ENCODE data around the gene KICS2. TPM values are rescaled to one million over a fixed set of nuclear protein-coding genes. Genes with fewer than 3 reads are reported as not detected.
A peak's percentile ranks its signal among the peaks of the same experiment; 100 is the strongest.

Gene KICS2
- total and polyA plus RNA-seq, 2 of the 13 experiments (the other 11 are each of a cell fraction or from before 2014, with no cell fraction given), result 3.5 to 6.6 TPM

DNA sequence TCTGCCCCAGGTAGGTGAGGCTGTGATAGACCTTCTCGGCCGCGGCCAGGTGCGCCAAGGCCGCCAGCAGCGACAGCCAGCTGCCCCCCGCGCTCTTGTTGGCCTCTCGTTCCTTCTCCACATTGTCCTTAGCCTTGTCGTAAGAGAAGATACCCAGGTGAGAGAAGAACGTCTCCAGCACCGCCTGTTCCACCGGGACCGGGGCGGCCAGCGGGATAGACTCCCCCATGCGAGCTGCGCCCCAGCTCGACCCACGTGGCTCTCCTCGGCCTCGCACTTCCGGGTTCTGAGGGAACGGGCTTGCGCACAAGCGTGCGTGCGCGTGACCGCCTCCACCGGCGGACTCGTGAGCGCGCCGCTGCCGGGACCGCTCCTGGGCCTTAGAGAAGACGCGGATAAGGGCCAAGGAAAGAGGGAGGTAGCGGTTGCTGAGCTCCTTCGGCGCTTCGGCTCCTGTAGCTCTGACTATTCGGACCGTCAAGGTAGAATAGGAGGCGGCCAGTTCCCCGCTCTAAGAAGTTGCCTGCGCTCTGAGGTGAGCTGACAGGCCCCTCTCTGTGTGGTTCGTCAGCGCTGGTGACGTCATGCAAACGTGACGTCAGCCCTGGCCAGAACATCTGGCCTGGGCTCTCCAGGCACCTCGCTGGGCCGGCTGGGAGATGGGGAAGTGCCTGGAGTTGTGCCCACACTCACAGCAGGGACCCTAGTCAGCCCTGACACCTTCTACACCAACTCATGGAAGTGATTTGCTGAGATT lies at the start of gene KICS2 (continued):
- peak; percentile 64; the same call in 1 of the 2 replicates for TF ChIP-seq KLF6 (CRISPR knock-in tag; IDR thresholded peaks at IDR 0.05)
- TF ChIP-seq MIER3 (CRISPR knock-in tag; IDR thresholded peaks at IDR 0.05; ENCODE audit: borderline replicate concordance), result peak; percentile 66
- TF ChIP-seq TGIF2 (CRISPR knock-in tag; IDR thresholded peaks at IDR 0.05), result peak; percentile 47
- TF ChIP-seq SOX13 (IDR thresholded peaks at IDR 0.05), result 0 out of 2 replicates have a peak, but pooled peaks have one; percentile 14
- TF ChIP-seq SOX13 (CRISPR knock-in tag; conservative IDR thresholded peaks at IDR 0.05 in 1 of 2, IDR thresholded peaks at IDR 0.05 in 1 of 2), result peak in 1 of 2 experiments; percentile 51; a peak in 2 of 4 replicates
- TF ChIP-seq MTF2 (CRISPR knock-in tag; IDR thresholded peaks at IDR 0.05; ENCODE audit: borderline replicate concordance), result no peak
- TF ChIP-seq BCLAF1 (IDR thresholded peaks at IDR 0.05), result no peak
- TF ChIP-seq, protein P1, sequence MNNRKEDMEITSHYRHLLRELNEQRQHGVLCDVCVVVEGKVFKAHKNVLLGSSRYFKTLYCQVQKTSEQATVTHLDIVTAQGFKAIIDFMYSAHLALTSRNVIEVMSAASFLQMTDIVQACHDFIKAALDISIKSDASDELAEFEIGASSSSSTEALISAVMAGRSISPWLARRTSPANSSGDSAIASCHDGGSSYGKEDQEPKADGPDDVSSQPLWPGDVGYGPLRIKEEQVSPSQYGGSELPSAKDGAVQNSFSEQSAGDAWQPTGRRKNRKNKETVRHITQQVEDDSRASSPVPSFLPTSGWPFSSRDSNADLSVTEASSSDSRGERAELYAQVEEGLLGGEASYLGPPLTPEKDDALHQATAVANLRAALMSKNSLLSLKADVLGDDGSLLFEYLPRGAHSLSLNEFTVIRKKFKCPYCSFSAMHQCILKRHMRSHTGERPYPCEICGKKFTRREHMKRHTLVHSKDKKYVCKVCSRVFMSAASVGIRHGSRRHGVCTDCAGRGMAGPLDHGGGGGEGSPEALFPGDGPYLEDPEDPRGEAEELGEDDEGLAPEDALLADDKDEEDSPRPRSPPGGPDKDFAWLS (CRISPR knock-in tag; IDR thresholded peaks at IDR 0.05; ENCODE audit: borderline replicate concordance), result no peak
- TF ChIP-seq TBL1XR1 (IDR thresholded peaks at IDR 0.05; ENCODE audit: borderline replicate concordance, low read length, partially characterized antibody), result peak; percentile 14
- TF ChIP-seq AKAP8 (CRISPR knock-in tag; IDR thresholded peaks at IDR 0.05), result no peak
- TF ChIP-seq ZNF17 (CRISPR knock-in tag; IDR thresholded peaks at IDR 0.05), result no peak
- TF ChIP-seq, protein P2, sequence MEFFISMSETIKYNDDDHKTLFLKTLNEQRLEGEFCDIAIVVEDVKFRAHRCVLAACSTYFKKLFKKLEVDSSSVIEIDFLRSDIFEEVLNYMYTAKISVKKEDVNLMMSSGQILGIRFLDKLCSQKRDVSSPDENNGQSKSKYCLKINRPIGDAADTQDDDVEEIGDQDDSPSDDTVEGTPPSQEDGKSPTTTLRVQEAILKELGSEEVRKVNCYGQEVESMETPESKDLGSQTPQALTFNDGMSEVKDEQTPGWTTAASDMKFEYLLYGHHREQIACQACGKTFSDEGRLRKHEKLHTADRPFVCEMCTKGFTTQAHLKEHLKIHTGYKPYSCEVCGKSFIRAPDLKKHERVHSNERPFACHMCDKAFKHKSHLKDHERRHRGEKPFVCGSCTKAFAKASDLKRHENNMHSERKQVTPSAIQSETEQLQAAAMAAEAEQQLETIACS (CRISPR knock-in tag; IDR thresholded peaks at IDR 0.05), result peak; percentile 100
- peak; percentile 89 for TF ChIP-seq KMT2A (CRISPR knock-in tag; IDR thresholded peaks at IDR 0.05)
- TF ChIP-seq ZNF556 (CRISPR knock-in tag; IDR thresholded peaks at IDR 0.05; ENCODE audit: borderline replicate concordance), result peak; percentile 65; the same call in 1 of the 2 replicates
- TF ChIP-seq PAWR (CRISPR knock-in tag; IDR thresholded peaks at IDR 0.05; ENCODE audit: borderline replicate concordance), result no peak
- no peak for TF ChIP-seq MTA3 (CRISPR knock-in tag; IDR thresholded peaks at IDR 0.05)
- no peak for TF ChIP-seq BRCA1 (CRISPR knock-in tag; IDR thresholded peaks at IDR 0.05)
- no peak for TF ChIP-seq ZNF343 (CRISPR knock-in tag; IDR thresholded peaks at IDR 0.05)
- peak; percentile 100 for TF ChIP-seq ELF1 (CRISPR knock-in tag; IDR thresholded peaks at IDR 0.05)
- peak; percentile 70; the same call in 1 of the 2 replicates for TF ChIP-seq IRX3 (CRISPR knock-in tag; IDR thresholded peaks at IDR 0.05; ENCODE audit: borderline replicate concordance, low read depth)
- peak; percentile 48; the same call in 1 of the 2 replicates for TF ChIP-seq ZNF232 (CRISPR knock-in tag; IDR thresholded peaks at IDR 0.05; ENCODE audit: borderline replicate concordance)
- TF ChIP-seq REL (CRISPR knock-in tag; conservative IDR thresholded peaks at IDR 0.05), result no peak
- peak; percentile 75 for TF ChIP-seq KDM5A (IDR thresholded peaks at IDR 0.05; ENCODE audit: borderline replicate concordance, low read length)
